Esophagus muscularis mucosa (tissue), 4 donors: Measurements from ENCODE around the gene CXADR. TPM values are rescaled to one million over a fixed set of nuclear protein-coding genes. Genes with fewer than 3 reads are reported as not detected.
"Not testable (repeated sequence)": the region's sequence is repeated elsewhere in the genome, so short reads cannot be mapped to it uniquely, and the experiment has no call there.

ENCODE experiments used
- DNase-seq: peaks from one replicate; pipeline ENCODE4 v3.0.0-alpha.2; 2017; ENCODE audit errors: extremely low spot score
- H3K27ac ChIP-seq, 4 donors: fragments of 200-600 bp; sonication (generic); replicated peaks in 1 of 4; 1 replicate in 3 of 4; 2 replicates in 1 of 4; pipeline ENCODE4 v1.5.1; 2016 to 2019; ENCODE audit warnings: mild to moderate bottlenecking in 1 of 4
- H3K27me3 ChIP-seq, 4 donors: fragments of 200-600 bp; sonication (generic); one replicate each; pipeline versions ENCODE4 v1.5.1 to v1.6.0; 2016 to 2019
- H3K36me3 ChIP-seq, 4 donors: fragments of 200-600 bp; sonication (generic); one replicate each; pipeline ENCODE4 v1.5.1; 2016 to 2019
- H3K4me1 ChIP-seq, 4 donors: fragments of 200-600 bp; sonication (generic); one replicate each; pipeline ENCODE4 v1.5.1; 2016 to 2019
- H3K4me3 ChIP-seq, 4 donors: fragments of 200-600 bp; sonication (generic); 1 replicate in 2 of 4; 2 replicates in 2 of 4; pipeline ENCODE4 v1.5.1; 2016 to 2019; ENCODE audit warnings: mild to moderate bottlenecking in 4 of 4, moderate library complexity in 1 of 4
- H3K9me3 ChIP-seq, 4 donors: fragments of 200-600 bp; sonication (generic); 1 replicate in 3 of 4; 2 replicates in 1 of 4; pipeline ENCODE4 v1.5.1; 2016 to 2019
- EP300 ChIP-seq: sonication (generic); formaldehyde crosslinking; IDR thresholded peaks from one replicate; pipeline ENCODE4 v1.6.1; 2017; ENCODE audit warnings: antibody characterized with exemption
- POLR2A ChIP-seq: fragments of 450-650 bp; IDR thresholded peaks from one replicate; pipeline ENCODE4 v1.6.1; 2017; ENCODE audit warnings: antibody characterized with exemption, moderate library complexity, mild to moderate bottlenecking, low read depth
- POLR2AphosphoS5 ChIP-seq, 2 donors: sonication (generic); formaldehyde crosslinking; IDR thresholded peaks; one replicate each; pipeline ENCODE4 v1.6.1; 2017; ENCODE audit warnings: antibody characterized with exemption in 2 of 2
- WGBS: methylation state at CpG from one replicate; pipeline ENCODE4 v1.1.5; 2018; 5-methylcytosine and 5-hydroxymethylcytosine counted together
- intact Hi-C: fragments of 100-400 bp; cut with DNase I; formaldehyde crosslinking; loops from one replicate; pipeline ENCODE4 v1.15.1; 2023
- total RNA-seq, 4 donors: library from RNA; depleted of rRNA; stranded (reverse); fragments of >200 nt; gene quantifications; one replicate each; pipeline versions ENCODE4 v1.1.0 to v1.2.1, GENCODE V29; 2016
- TF ChIP-seq, protein P1 (sequence below), 3 experiments: fragments of 200-600 bp in 2 of 3; fragments of 450-650 bp in 1 of 3; sonication (generic) in 2 of 3; IDR thresholded peaks; one replicate each; pipeline ENCODE4 v1.5.1; 2017 to 2019; ENCODE audit warnings: antibody characterized with exemption in 3 of 3, mild to moderate bottlenecking in 2 of 3, moderate library complexity in 1 of 3

CXADR gene
- total RNA-seq, 4 donors from 2014 or later, result 0.33 to 1.4 (median 0.82) TPM

DNA sequence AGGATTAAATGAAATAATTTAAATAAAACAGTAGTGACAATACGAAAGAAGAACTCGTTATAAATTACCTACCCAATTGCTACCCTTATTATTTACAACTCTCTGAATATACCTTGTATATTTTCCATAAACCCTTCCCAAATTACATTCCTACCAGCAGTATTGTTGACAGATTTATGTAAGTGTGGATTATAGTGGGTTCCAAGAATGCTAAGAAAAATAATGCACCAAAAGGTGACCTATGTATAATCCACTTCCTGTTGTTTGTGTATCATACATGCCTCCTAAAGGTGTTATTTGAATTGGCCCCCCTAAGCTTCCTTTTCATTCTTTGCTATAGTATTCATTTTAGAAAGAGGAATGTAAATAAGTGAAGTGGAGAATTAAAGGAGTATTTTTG is 33.2 kb upstream of the CXADR start:
- WGBS, result 94% methylated on average over 2 of the region's 2 CpGs
- TF ChIP-seq EP300 (no peak), POLR2A (no peak), POLR2AphosphoS5 (IDR thresholded peaks at IDR 0.05) (no peak)
- TF ChIP-seq, protein P1, sequence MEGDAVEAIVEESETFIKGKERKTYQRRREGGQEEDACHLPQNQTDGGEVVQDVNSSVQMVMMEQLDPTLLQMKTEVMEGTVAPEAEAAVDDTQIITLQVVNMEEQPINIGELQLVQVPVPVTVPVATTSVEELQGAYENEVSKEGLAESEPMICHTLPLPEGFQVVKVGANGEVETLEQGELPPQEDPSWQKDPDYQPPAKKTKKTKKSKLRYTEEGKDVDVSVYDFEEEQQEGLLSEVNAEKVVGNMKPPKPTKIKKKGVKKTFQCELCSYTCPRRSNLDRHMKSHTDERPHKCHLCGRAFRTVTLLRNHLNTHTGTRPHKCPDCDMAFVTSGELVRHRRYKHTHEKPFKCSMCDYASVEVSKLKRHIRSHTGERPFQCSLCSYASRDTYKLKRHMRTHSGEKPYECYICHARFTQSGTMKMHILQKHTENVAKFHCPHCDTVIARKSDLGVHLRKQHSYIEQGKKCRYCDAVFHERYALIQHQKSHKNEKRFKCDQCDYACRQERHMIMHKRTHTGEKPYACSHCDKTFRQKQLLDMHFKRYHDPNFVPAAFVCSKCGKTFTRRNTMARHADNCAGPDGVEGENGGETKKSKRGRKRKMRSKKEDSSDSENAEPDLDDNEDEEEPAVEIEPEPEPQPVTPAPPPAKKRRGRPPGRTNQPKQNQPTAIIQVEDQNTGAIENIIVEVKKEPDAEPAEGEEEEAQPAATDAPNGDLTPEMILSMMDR (IDR thresholded peaks at IDR 0.05), result no peak
- no peaks in the 10 kb centered on the region for H3K36me3 ChIP-seq
- intact Hi-C loops, result no loop called here
- no peaks in the 10 kb centered on the region for H3K4me1 ChIP-seq
- H3K4me3 ChIP-seq, result no peak overlapping the region
- H3K27me3 ChIP-seq, result no peaks in the 10 kb centered on the region
- no peak for DNase-seq
- H3K9me3 ChIP-seq, result no peaks in the 10 kb centered on the region
- no peak overlapping the region for H3K27ac ChIP-seq

DNA sequence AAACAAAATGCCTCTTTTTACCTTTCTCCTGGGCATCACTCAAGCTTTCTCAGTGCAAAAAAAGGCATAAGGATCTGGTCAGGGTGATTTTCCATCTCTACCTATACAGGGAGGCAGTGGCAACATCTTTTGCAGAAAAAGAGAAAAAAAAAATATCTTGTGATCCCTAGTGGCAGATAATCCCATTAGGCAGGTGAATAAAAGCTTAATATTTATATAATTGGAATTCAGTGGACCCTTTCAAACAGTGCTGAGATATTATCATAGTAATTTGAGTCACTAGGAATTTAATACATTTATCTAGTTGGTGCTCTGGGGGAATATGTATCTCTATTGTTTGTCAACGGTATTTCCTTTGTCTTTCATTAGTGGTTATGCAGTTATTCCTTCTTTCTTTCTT is 29.9 kb upstream of the CXADR start:
- H3K4me1 ChIP-seq, result no peaks in the 10 kb centered on the region
- H3K9me3 ChIP-seq, result no peaks in the 10 kb centered on the region
- TF ChIP-seq POLR2A, result no peak
- TF ChIP-seq, protein P1 (IDR thresholded peaks at IDR 0.05), result no peak
- no peak for TF ChIP-seq POLR2AphosphoS5 (IDR thresholded peaks at IDR 0.05)
- TF ChIP-seq EP300, result no peak
- intact Hi-C loops, result no loop called here
- H3K36me3 ChIP-seq, result no peaks in the 10 kb centered on the region
- H3K27ac ChIP-seq, result no peak overlapping the region
- no peak overlapping the region for H3K4me3 ChIP-seq
- 69% methylated on average over 1 of the region's 1 CpG for WGBS
- DNase-seq, result no peak
- no peaks in the 10 kb centered on the region for H3K27me3 ChIP-seq

DNA sequence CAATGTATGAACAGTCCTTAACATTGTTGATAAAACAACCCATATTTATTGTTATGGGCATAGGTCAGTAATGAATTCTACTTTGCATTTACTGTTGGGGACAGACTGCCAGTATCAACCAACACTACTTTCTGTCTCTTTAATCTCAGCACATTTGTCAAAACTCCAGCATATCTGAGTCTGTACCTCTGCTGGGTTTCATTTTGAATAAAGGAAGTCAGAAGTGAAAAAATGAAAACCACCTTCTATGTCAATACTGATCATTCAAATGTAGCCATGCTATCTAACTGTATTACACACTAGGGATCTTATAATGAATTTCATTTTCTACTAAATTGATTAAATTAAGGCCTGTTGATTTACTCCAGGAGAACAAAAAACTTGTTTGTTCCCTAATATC is 24.2 kb upstream of the CXADR start:
- Histone ChIP-seq H3K9me3 (no peaks in the 10 kb centered on the region), H3K36me3 (no peaks in the 10 kb centered on the region), H3K4me1 (peaks cover 0 to 11% (median 0%) of the 10 kb centered on the region in 4 donors), H3K27me3 (no peaks in the 10 kb centered on the region), H3K4me3 (no peak overlapping the region), H3K27ac (no peak overlapping the region)
- no peak for DNase-seq
- intact Hi-C loops, result no loop called here
- TF ChIP-seq, protein P1 (IDR thresholded peaks at IDR 0.05), result no peak
- no peak for TF ChIP-seq EP300
- no peak for TF ChIP-seq POLR2A
- no peak for TF ChIP-seq POLR2AphosphoS5 (IDR thresholded peaks at IDR 0.05)

DNA sequence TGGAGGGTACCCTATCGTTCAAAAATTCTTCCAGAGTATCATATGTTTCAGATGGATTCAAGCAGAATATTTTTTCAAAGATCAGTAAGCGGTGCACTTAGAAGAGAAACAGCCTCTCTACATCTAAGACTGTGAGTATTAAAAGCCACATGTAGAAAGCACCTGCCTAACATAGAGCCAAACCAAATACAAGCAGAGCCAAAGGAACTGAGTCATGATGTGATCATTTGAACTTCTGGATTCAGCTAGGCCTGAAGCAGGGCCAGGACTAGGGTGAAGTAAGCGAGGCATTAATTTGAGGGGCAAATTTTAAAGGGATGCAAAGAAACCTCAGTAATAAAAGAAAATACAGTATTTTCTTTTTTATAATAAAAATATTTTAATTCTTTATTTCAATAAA is 23.3 kb upstream of the CXADR start:
- intact Hi-C loops, DNase-seq, H3K27me3 ChIP-seq, H3K27ac ChIP-seq, H3K9me3 ChIP-seq, H3K4me3 ChIP-seq, H3K36me3 ChIP-seq: not testable (repeated sequence)
- WGBS, result 42% methylated on average over 3 of the region's 3 CpGs
- peaks cover 0 to 11% (median 0%) of the 10 kb centered on the region in 4 donors for H3K4me1 ChIP-seq

DNA sequence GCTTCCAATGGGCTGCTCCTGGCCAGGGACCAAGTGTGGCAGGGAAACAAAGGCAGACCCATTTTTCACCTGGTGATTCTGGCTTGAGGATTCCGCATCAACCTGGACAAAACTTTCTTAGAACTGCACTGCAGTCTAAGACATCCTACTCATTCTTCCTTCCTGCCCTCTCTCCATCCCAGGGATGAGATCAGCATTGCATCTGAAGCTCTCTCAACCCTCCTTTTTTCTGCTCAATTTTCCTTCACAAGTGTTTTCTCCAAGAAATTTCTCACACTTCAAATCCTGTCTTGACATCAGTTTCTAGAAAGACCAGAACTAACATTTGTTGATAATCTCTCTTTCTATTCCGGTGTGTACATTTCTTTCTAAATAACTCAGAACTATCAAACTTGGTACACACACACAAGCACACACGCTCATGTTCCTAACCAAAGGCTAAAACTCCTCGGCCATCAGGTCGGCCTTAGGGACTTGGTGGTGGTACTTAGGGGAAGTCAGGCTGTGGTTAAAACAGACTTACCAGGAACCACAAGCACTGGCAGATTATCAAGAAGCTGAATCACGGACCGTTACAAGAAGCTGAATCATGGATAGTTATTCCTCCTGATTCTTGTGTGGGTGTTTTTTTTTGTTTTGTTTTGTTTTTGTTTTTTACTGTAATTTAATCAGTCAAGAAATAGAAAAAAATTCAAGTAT is 21.0 kb upstream of the CXADR start:
- no peaks in the 10 kb centered on the region for H3K27me3 ChIP-seq
- peaks cover 0 to 11% (median 0%) of the 10 kb centered on the region in 4 donors for H3K4me1 ChIP-seq
- no peak overlapping the region for H3K4me3 ChIP-seq
- TF ChIP-seq, protein P1 (IDR thresholded peaks at IDR 0.05), result no peak
- TF ChIP-seq POLR2AphosphoS5 (IDR thresholded peaks at IDR 0.05) (no peak), EP300 (no peak), POLR2A (no peak)
- WGBS, result 59% methylated on average over 7 of the region's 7 CpGs
- H3K9me3 ChIP-seq, result no peaks in the 10 kb centered on the region
- intact Hi-C loops, result no loop called here
- H3K36me3 ChIP-seq, result no peaks in the 10 kb centered on the region
- DNase-seq, result no peak
- no peak overlapping the region for H3K27ac ChIP-seq
